ENCODE results near the gene THRA.

- TF ChIP-seq, protein P1, sequence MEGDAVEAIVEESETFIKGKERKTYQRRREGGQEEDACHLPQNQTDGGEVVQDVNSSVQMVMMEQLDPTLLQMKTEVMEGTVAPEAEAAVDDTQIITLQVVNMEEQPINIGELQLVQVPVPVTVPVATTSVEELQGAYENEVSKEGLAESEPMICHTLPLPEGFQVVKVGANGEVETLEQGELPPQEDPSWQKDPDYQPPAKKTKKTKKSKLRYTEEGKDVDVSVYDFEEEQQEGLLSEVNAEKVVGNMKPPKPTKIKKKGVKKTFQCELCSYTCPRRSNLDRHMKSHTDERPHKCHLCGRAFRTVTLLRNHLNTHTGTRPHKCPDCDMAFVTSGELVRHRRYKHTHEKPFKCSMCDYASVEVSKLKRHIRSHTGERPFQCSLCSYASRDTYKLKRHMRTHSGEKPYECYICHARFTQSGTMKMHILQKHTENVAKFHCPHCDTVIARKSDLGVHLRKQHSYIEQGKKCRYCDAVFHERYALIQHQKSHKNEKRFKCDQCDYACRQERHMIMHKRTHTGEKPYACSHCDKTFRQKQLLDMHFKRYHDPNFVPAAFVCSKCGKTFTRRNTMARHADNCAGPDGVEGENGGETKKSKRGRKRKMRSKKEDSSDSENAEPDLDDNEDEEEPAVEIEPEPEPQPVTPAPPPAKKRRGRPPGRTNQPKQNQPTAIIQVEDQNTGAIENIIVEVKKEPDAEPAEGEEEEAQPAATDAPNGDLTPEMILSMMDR (IDR thresholded peaks at IDR 0.05), result peak; percentile 71 to 96 (median 84)
- no peak for TF ChIP-seq POLR2A (IDR thresholded peaks at IDR 0.05)
Measured at GRCh38 chr17:40113110-40113906, 50.5 kb downstream of the THRA start.
